Smooth muscle cell (in vitro differentiated cells): ENCODE data around the gene PDE4B. TPM values are rescaled to one million over a fixed set of nuclear protein-coding genes. Genes with fewer than 3 reads are reported as not detected.

Experiments used
- DNase-seq: peaks from one replicate; lab custom pipeline; 2025; ENCODE audit not compliant: unreplicated experiment; lab: John Stamatoyannopoulos, UW
- H2AFZ ChIP-seq: fragments of 200-600 bp; sonication (generic); 2 replicates; pipeline ENCODE4 v1.6.0; 2016; ENCODE audit warnings: antibody characterized with exemption, low read depth, mild to moderate bottlenecking
- H3F3A ChIP-seq: fragments of 200-600 bp; sonication (generic); 2 replicates; pipeline ENCODE4 v1.6.0; 2017; ENCODE audit warnings: antibody characterized with exemption, low read depth
- H3K27ac ChIP-seq: fragments of 200-600 bp; sonication (generic); 2 replicates; pipeline ENCODE4 v1.5.1; 2016; ENCODE audit warnings: low read depth, mild to moderate bottlenecking
- H3K27me3 ChIP-seq: fragments of 200-600 bp; sonication (generic); 2 replicates; pipeline ENCODE4 v1.6.1; 2016; ENCODE audit warnings: low read depth, mild to moderate bottlenecking
- H3K36me3 ChIP-seq: fragments of 200-600 bp; sonication (generic); 2 replicates; pipeline ENCODE4 v1.5.1; 2016; ENCODE audit warnings: low read depth
- H3K4me1 ChIP-seq: fragments of 200-600 bp; sonication (generic); 2 replicates; pipeline ENCODE4 v1.5.1; 2016; ENCODE audit warnings: low read depth
- H3K4me2 ChIP-seq: fragments of 200-600 bp; sonication (generic); 2 replicates; pipeline ENCODE4 v1.6.0; 2016; ENCODE audit warnings: mild to moderate bottlenecking
- H3K4me3 ChIP-seq: fragments of 200-600 bp; sonication (generic); 2 replicates; pipeline ENCODE4 v1.5.1; 2016; ENCODE audit warnings: mild to moderate bottlenecking
- H3K79me2 ChIP-seq: fragments of 200-600 bp; sonication (generic); 2 replicates; pipeline ENCODE4 v1.6.0; 2016; ENCODE audit warnings: low read depth, mild to moderate bottlenecking
- H3K9ac ChIP-seq: fragments of 200-600 bp; sonication (generic); 2 replicates; pipeline ENCODE4 v1.6.0; 2016; ENCODE audit warnings: low read depth
- H3K9me3 ChIP-seq: fragments of 200-600 bp; sonication (generic); replicated peaks from 2 replicates; pipeline ENCODE4 v1.5.1; 2016; ENCODE audit warnings: low read depth
- H4K20me1 ChIP-seq: fragments of 200-600 bp; sonication (generic); 2 replicates; pipeline ENCODE4 v1.6.0; 2016; ENCODE audit warnings: low read depth
- WGBS: methylation state at CpG from one replicate; pipeline ENCODE4 v1.1.7; 2016; ENCODE audit warnings: low lambda C conversion rate; 5-methylcytosine and 5-hydroxymethylcytosine counted together
- polyA plus RNA-seq: library from polyadenylated mRNA; unstranded; fragments of >200 nt; fragmentation: Nextera tagmentation; extraction: Ambion mirVana; gene quantifications from 2 replicates; pipeline ENCODE4 v1.2.1, GENCODE V29; 2016
- total RNA-seq: library from RNA; depleted of rRNA; stranded (reverse); fragments of >200 nt; gene quantifications from 2 replicates; pipeline ENCODE4 v1.2.3, GENCODE V29; 2014
- TF ChIP-seq, protein P1 (sequence below): fragments of 200-600 bp; sonication (generic); IDR thresholded peaks from 2 replicates; pipeline ENCODE4 v1.5.1; 2017; ENCODE audit warnings: borderline replicate concordance, mild to moderate bottlenecking, antibody characterized with exemption; ENCODE audit not compliant: insufficient read depth, poor library complexity, severe bottlenecking

The PDE4B gene
- total and polyA plus RNA-seq, 2 experiments from 2014 or later = 18.5 to 24.8 TPM

DNA sequence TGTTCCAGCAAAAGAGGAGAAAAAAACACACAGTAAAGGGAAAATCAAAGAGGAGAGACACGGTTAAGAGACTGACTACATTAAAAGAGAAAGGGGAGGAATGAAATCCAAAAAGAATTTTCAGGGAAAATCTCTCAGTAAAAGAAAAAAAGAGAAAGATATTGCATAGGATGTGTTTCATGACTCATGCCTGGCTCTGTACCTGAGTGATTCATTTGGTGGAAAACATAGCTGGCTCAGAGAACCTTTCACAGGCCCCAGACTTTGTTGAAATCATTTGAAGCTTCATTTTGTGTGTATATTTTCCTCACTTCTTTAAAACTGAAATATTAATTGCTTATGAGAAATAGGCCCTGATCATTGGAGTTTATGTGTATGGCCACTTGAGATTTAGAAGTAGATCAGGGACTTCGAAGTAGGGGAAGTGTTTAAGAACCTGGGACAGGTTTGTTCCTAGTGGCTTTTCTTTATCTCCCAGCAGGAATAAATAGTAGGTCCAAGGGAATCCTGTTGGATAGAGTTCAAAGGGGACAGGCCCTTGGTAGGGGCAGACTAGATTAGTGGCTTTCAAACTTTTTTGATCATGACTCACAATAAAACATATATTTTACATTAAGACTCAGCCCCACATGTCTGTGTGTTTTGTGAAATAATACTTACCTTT, 502.1 kb downstream of the PDE4B start:
- no peak for DNase-seq
- TF ChIP-seq, protein P1, sequence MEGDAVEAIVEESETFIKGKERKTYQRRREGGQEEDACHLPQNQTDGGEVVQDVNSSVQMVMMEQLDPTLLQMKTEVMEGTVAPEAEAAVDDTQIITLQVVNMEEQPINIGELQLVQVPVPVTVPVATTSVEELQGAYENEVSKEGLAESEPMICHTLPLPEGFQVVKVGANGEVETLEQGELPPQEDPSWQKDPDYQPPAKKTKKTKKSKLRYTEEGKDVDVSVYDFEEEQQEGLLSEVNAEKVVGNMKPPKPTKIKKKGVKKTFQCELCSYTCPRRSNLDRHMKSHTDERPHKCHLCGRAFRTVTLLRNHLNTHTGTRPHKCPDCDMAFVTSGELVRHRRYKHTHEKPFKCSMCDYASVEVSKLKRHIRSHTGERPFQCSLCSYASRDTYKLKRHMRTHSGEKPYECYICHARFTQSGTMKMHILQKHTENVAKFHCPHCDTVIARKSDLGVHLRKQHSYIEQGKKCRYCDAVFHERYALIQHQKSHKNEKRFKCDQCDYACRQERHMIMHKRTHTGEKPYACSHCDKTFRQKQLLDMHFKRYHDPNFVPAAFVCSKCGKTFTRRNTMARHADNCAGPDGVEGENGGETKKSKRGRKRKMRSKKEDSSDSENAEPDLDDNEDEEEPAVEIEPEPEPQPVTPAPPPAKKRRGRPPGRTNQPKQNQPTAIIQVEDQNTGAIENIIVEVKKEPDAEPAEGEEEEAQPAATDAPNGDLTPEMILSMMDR = no peak
- Histone ChIP-seq H3K36me3 (no peaks in the 10 kb centered on the region), H3K9me3 (no peaks in the 10 kb centered on the region), H3K4me1 (no peaks in the 10 kb centered on the region), H3K4me3 (no peak overlapping the region), H2AFZ (no peak overlapping the region), H3K9ac (peak overlapping the region; percentile 40), H3K27me3 (no peaks in the 10 kb centered on the region), H3K4me2 (peak overlapping the region; percentile 23), H3K27ac (peak overlapping the region; percentile 84), H4K20me1 (no peaks in the 10 kb centered on the region), H3F3A (no peaks in the 10 kb centered on the region), H3K79me2 (no peaks in the 10 kb centered on the region)
- WGBS = 77% methylated on average over 2 of the region's 2 CpGs

DNA sequence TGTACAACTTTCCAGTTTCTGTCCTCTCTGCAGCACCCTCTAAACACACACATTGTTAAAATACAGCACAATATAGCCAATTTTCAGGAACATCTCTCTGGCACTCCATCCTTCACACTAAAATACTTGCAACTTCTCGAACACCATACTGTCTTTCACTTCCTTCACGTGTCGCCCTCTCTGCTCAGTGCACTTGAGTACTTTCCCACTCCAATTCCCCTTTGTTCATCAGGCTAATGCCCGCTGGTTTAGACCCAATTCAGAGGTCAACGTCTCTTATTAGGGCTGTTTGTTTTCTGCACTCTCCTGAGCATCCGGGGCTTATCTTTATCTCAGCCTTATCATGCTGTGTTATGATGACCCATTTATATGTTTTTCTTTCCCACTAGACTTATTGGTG, 503.1 kb downstream of the PDE4B start:
- WGBS = 78% methylated on average over 6 of the region's 6 CpGs
- Histone ChIP-seq H3F3A (no peaks in the 10 kb centered on the region), H3K4me2 (no peak overlapping the region), H3K9ac (no peak overlapping the region), H3K36me3 (no peaks in the 10 kb centered on the region), H3K4me1 (no peaks in the 10 kb centered on the region), H3K79me2 (no peaks in the 10 kb centered on the region), H2AFZ (no peak overlapping the region), H3K9me3 (no peaks in the 10 kb centered on the region), H3K27me3 (no peaks in the 10 kb centered on the region), H3K4me3 (no peak overlapping the region), H3K27ac (peak overlapping the region; percentile 84), H4K20me1 (no peaks in the 10 kb centered on the region)
- TF ChIP-seq, protein P1 = no peak
- DNase-seq = no peak

DNA sequence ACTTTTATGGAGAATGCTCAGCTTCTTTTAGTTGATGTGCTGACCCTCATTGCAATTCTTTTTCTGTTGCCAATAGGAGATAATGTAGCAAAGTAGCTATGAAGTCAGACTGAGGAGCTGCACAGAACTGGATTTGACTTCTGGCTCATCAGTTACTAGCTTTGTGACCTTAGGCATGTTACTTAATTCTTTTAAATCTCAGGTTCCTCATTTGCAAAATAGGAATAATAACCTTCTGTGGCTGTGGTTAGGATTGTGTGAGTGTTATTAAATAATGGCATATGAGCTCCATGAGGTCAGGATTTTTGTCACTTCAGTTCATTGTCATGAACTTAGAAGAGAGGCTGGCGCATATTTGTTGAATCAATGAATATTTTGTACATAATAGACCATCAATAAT, 503.7 kb downstream of the PDE4B start:
- H4K20me1 ChIP-seq = no peaks in the 10 kb centered on the region
- no peak overlapping the region for H3K9ac ChIP-seq
- H3K27me3 ChIP-seq = no peaks in the 10 kb centered on the region
- no peak overlapping the region for H2AFZ ChIP-seq
- H3K36me3 ChIP-seq = no peaks in the 10 kb centered on the region
- H3F3A ChIP-seq = no peaks in the 10 kb centered on the region
- H3K4me2 ChIP-seq = no peak overlapping the region
- TF ChIP-seq, protein P1 = no peak
- no peaks in the 10 kb centered on the region for H3K4me1 ChIP-seq
- DNase-seq = no peak
- H3K4me3 ChIP-seq = no peak overlapping the region
- no peak overlapping the region for H3K27ac ChIP-seq
- H3K79me2 ChIP-seq = no peaks in the 10 kb centered on the region
- H3K9me3 ChIP-seq = no peaks in the 10 kb centered on the region
- 100% methylated on average over 1 of the region's 1 CpG for WGBS

DNA sequence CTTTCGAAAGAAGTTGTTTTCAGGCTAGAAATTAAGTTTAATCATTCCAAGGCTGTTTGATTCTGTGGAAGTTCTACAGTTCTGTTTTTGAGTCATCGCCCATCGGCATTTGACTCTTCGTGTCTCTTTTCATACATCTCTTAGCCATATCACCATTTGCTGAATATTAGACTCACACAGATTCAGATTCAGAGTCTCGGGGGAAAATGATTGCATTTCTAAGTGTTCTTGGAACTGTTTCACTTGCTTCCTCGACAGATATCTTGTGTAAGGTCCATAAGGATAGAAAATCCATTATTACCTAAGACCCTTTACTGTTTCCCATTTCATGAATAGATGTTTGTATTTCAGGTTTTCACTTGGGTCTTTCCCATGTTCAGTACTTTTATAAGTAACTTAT, 504.3 kb downstream of the PDE4B start:
- H3F3A ChIP-seq = no peaks in the 10 kb centered on the region
- H3K9ac ChIP-seq = no peak overlapping the region
- no peak for DNase-seq

More for the DNA sequence above, 504.3 kb downstream of the PDE4B start:
- Histone ChIP-seq H3K4me1 (no peaks in the 10 kb centered on the region), H3K9me3 (no peaks in the 10 kb centered on the region), H3K36me3 (no peaks in the 10 kb centered on the region), H3K27ac (no peak overlapping the region), H2AFZ (no peak overlapping the region), H4K20me1 (no peaks in the 10 kb centered on the region), H3K79me2 (no peaks in the 10 kb centered on the region), H3K4me3 (no peak overlapping the region), H3K27me3 (no peaks in the 10 kb centered on the region), H3K4me2 (no peak overlapping the region)
- 94% methylated on average over 6 of the region's 6 CpGs for WGBS
- TF ChIP-seq, protein P1 = no peak
